OCI-LY7 (cell line): ENCODE data around the gene PRICKLE2. TPM values are rescaled to one million over a fixed set of nuclear protein-coding genes. Genes with fewer than 3 reads are reported as not detected.

ENCODE experiments used
- BruUV-seq: library from RNA; stranded (reverse); fragments of 400-500 nt; replicated peaks from 2 replicates; lab custom pipeline; 2021; lab: Mats Ljungman, UMichigan
- CTCF ChIA-PET: fragments of 300-600 bp; sonication (Branson Sonifier 250); formaldehyde crosslinking; loops from one replicate; lab custom pipeline; 2022; ENCODE audit warnings: antibody characterized with exemption; ENCODE audit not compliant: unreplicated experiment; lab: Charles Lee
- POLR2A ChIA-PET: fragments of 300-600 bp; sonication (Branson Sonifier 250); formaldehyde crosslinking; loops from one replicate; lab custom pipeline; 2022; ENCODE audit warnings: antibody characterized with exemption; lab: Charles Lee
- DNase-seq: peaks from one replicate; pipeline ENCODE4 v3.0.0-alpha.2; 2015; ENCODE audit warnings: low spot score
- H2AFZ ChIP-seq: fragments of 200-600 bp; sonication (generic), shearing (Covaris generic); 2 replicates; pipeline ENCODE4 v1.6.1; 2014; ENCODE audit warnings: mild to moderate bottlenecking, antibody characterized with exemption, low read length, moderate library complexity
- H3K27ac ChIP-seq: fragments of 200-600 bp; sonication (generic); 2 replicates; pipeline ENCODE4 v1.5.1; 2014; ENCODE audit warnings: mixed run types, low read depth, mild to moderate bottlenecking, moderate library complexity, low read length, inconsistent platforms; ENCODE audit not compliant: poor library complexity, severe bottlenecking
- H3K36me3 ChIP-seq: fragments of 200-600 bp; sonication (generic); 2 replicates; pipeline ENCODE4 v1.6.1; 2014; ENCODE audit warnings: mild to moderate bottlenecking, antibody characterized with exemption, low read length, moderate library complexity, mixed read lengths; ENCODE audit not compliant: insufficient read depth
- H3K4me1 ChIP-seq: fragments of 200-600 bp; sonication (generic); 2 replicates; pipeline ENCODE4 v1.5.1; 2014; ENCODE audit warnings: mild to moderate bottlenecking, low read length; ENCODE audit not compliant: insufficient read depth, poor library complexity, severe bottlenecking
- H3K4me2 ChIP-seq: fragments of 200-600 bp; sonication (generic); 2 replicates; pipeline ENCODE4 v1.6.1; 2014; ENCODE audit warnings: mild to moderate bottlenecking, low read length
- H3K4me3 ChIP-seq: fragments of 200-600 bp; sonication (generic); 2 replicates; pipeline ENCODE4 v1.5.1; 2014; ENCODE audit warnings: mild to moderate bottlenecking, low read depth, low read length; ENCODE audit not compliant: poor library complexity, severe bottlenecking
- H3K79me2 ChIP-seq: fragments of 200-600 bp; sonication (generic); 2 replicates; pipeline ENCODE4 v1.6.1; 2016; ENCODE audit warnings: low read depth, mild to moderate bottlenecking, low read length, moderate library complexity, mixed read lengths; ENCODE audit not compliant: insufficient read depth
- H3K9me2 ChIP-seq: fragments of 200-600 bp; sonication (generic); 2 replicates; pipeline ENCODE4 v1.6.1; 2016; ENCODE audit warnings: mild to moderate bottlenecking, low read length, mixed read lengths; ENCODE audit not compliant: insufficient read depth
- H3K9me3 ChIP-seq: fragments of 200-600 bp; sonication (generic); 2 replicates; pipeline ENCODE4 v1.6.1; 2014; ENCODE audit warnings: mild to moderate bottlenecking, mixed run types, low read length, mixed read lengths
- H4K20me1 ChIP-seq: fragments of 200-600 bp; sonication (generic); 2 replicates; pipeline ENCODE4 v1.6.1; 2014; ENCODE audit warnings: mild to moderate bottlenecking, antibody characterized with exemption, low read length, moderate library complexity, mixed read lengths; ENCODE audit not compliant: insufficient read depth
- EZH2phosphoT487 ChIP-seq: fragments of 200-600 bp; sonication (generic); IDR thresholded peaks from 2 replicates; pipeline ENCODE4 v1.6.1; 2018; ENCODE audit warnings: low read depth, borderline replicate concordance, mild to moderate bottlenecking, mixed run types, antibody characterized with exemption, low read length, moderate library complexity, mixed read lengths
- intact Hi-C: fragments of 100-400 bp; cut with micrococcal nuclease; formaldehyde crosslinking; loops from one replicate; pipeline ENCODE4 v1.10.0; 2022; ENCODE audit not compliant: unreplicated experiment
- total RNA-seq, 2 experiments: library from RNA; depleted of rRNA in 1 of 2; stranded (reverse); fragments of >200 nt in 1 of 2; shearing (Covaris generic) in 1 of 2; gene quantifications; 2 replicates each; pipeline ENCODE4 v1.2.3, GENCODE V29; 2014 to 2022
- TF ChIP-seq, protein P1 (sequence below): fragments of 200-600 bp; sonication (generic); conservative IDR thresholded peaks from 2 replicates; pipeline ENCODE4 v1.5.1; 2014; ENCODE audit warnings: mild to moderate bottlenecking, antibody characterized with exemption, low read length, moderate library complexity, mixed read lengths

The PRICKLE2 gene
- total RNA-seq, 2 experiments from 2014 or later: 2.0 to 3.9 TPM

GRCh38 chr3:64167351-64167750 is 57.9 kb downstream of the PRICKLE2 start:
- CTCF ChIA-PET: no interaction called here
- no TSS peak for BruUV-seq
- POLR2A ChIA-PET: no interaction called here

GRCh38 chr3:64166584-64167162 is 58.6 kb downstream of the PRICKLE2 start:
- H3K4me3 ChIP-seq: no peak overlapping the region
- H3K27ac ChIP-seq: no peak overlapping the region
- no peaks in the 10 kb centered on the region for H3K36me3 ChIP-seq
- POLR2A ChIA-PET: no interaction called here
- no peaks in the 10 kb centered on the region for H3K79me2 ChIP-seq
- no peak for DNase-seq
- H2AFZ ChIP-seq: no peak overlapping the region
- BruUV-seq: no TSS peak
- no peaks in the 10 kb centered on the region for H3K9me2 ChIP-seq
- no peak overlapping the region for H3K4me2 ChIP-seq
- CTCF ChIA-PET: no interaction called here
- no peaks in the 10 kb centered on the region for H4K20me1 ChIP-seq
- intact Hi-C loops: no loop called here
- no peaks in the 10 kb centered on the region for H3K4me1 ChIP-seq
- no peaks in the 10 kb centered on the region for H3K9me3 ChIP-seq
- TF ChIP-seq EZH2phosphoT487: no peak
- TF ChIP-seq, protein P1, sequence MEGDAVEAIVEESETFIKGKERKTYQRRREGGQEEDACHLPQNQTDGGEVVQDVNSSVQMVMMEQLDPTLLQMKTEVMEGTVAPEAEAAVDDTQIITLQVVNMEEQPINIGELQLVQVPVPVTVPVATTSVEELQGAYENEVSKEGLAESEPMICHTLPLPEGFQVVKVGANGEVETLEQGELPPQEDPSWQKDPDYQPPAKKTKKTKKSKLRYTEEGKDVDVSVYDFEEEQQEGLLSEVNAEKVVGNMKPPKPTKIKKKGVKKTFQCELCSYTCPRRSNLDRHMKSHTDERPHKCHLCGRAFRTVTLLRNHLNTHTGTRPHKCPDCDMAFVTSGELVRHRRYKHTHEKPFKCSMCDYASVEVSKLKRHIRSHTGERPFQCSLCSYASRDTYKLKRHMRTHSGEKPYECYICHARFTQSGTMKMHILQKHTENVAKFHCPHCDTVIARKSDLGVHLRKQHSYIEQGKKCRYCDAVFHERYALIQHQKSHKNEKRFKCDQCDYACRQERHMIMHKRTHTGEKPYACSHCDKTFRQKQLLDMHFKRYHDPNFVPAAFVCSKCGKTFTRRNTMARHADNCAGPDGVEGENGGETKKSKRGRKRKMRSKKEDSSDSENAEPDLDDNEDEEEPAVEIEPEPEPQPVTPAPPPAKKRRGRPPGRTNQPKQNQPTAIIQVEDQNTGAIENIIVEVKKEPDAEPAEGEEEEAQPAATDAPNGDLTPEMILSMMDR: no peak

More at GRCh38 chr3:64167351-64167750, 57.9 kb downstream of the PRICKLE2 start:
- Histone ChIP-seq H3K4me3 (no peak overlapping the region), H3K27ac (no peak overlapping the region), H3K9me3 (no peaks in the 10 kb centered on the region), H3K4me1 (no peaks in the 10 kb centered on the region), H3K9me2 (no peaks in the 10 kb centered on the region), H3K36me3 (no peaks in the 10 kb centered on the region), H3K79me2 (no peaks in the 10 kb centered on the region), H4K20me1 (no peaks in the 10 kb centered on the region), H3K4me2 (no peak overlapping the region), H2AFZ (no peak overlapping the region)
- no peak for TF ChIP-seq EZH2phosphoT487
- TF ChIP-seq, protein P1: no peak
- intact Hi-C loops: no loop called here
- no peak for DNase-seq

- Histone ChIP-seq H3K9me3 (no peaks in the 10 kb centered on the region), H3K79me2 (no peaks in the 10 kb centered on the region), H2AFZ (no peak overlapping the region), H3K27ac (no peak overlapping the region), H4K20me1 (no peaks in the 10 kb centered on the region), H3K4me2 (no peak overlapping the region), H3K9me2 (no peaks in the 10 kb centered on the region), H3K4me3 (no peak overlapping the region), H3K4me1 (no peaks in the 10 kb centered on the region), H3K36me3 (no peaks in the 10 kb centered on the region)
- DNase-seq: no peak
- intact Hi-C loops: no loop called here
- ChIA-PET POLR2A (interaction anchor here (1.0 kb wide), 1 partner anchor 1038 kb away, joined by 3 read pairs; no protein-coding TSS in a partner anchor), CTCF (no interaction called here)
- BruUV-seq: no TSS peak
- TF ChIP-seq EZH2phosphoT487: no peak
- TF ChIP-seq, protein P1: no peak
Measured at GRCh38 chr3:64164349-64164748, 60.9 kb downstream of the PRICKLE2 start.
